Aorta (tissue), 5 donors: ENCODE measurements around the gene WDR20. TPM values are rescaled to one million over a fixed set of nuclear protein-coding genes. Genes with fewer than 3 reads are reported as not detected.

Experiments
- ATAC-seq: fragments of 200-7000 bp; cut with Tn5 transposase; one replicate; pipeline ENCODE4 v1.9.1; 2022; ENCODE audit warnings: moderate library complexity; ENCODE audit not compliant: low FRiP score
- DNase-seq, 2 donors: peaks; one replicate each; pipeline ENCODE4 v3.0.0-alpha.2; 2020
- H3K27ac ChIP-seq, 2 donors: one replicate each; pipeline ENCODE4 v1.5.1; 2013; ENCODE audit warnings: low read length in 2 of 2, mild to moderate bottlenecking in 2 of 2, moderate library complexity in 2 of 2, control low read depth in 1 of 2, inconsistent platforms in 1 of 2, low read depth in 1 of 2
- H3K27me3 ChIP-seq, 2 donors: one replicate each; pipeline ENCODE4 v1.6.1; 2013; ENCODE audit warnings: control low read depth in 1 of 2, low read length in 1 of 2, mild to moderate bottlenecking in 1 of 2, moderate library complexity in 1 of 2; ENCODE audit not compliant: insufficient read depth in 2 of 2, control insufficient read depth in 1 of 2
- H3K36me3 ChIP-seq, 2 donors: one replicate each; pipeline ENCODE4 v1.6.1; 2013; ENCODE audit warnings: control low read depth in 1 of 2, low read length in 1 of 2, mild to moderate bottlenecking in 1 of 2; ENCODE audit not compliant: insufficient read depth in 2 of 2, control insufficient read depth in 1 of 2
- H3K4me1 ChIP-seq, 2 donors: one replicate each; pipeline ENCODE4 v1.6.1; 2013; ENCODE audit warnings: low read length in 2 of 2, control low read depth in 1 of 2, mild to moderate bottlenecking in 1 of 2, moderate library complexity in 1 of 2; ENCODE audit not compliant: insufficient read depth in 2 of 2, control insufficient read depth in 1 of 2
- H3K4me3 ChIP-seq, 2 donors: one replicate each; pipeline ENCODE4 v1.5.1; 2013; ENCODE audit warnings: low read length in 2 of 2, control low read depth in 1 of 2, mild to moderate bottlenecking in 1 of 2
- H3K9me3 ChIP-seq: one replicate; pipeline ENCODE4 v1.6.1; 2013; ENCODE audit warnings: mild to moderate bottlenecking, low read length; ENCODE audit not compliant: control insufficient read depth
- WGBS, 2 donors: extraction: QIAGEN DNeasy Blood & Tissue Kit; methylation state at CpG; one replicate each; pipeline ENCODE4 v1.1.7; 2013; 5-methylcytosine and 5-hydroxymethylcytosine counted together
- intact Hi-C, 2 donors: fragments of 100-400 bp; cut with DNase I; formaldehyde crosslinking; loops; one replicate each; pipeline versions ENCODE4 v1.14.2 to v1.15.0; 2022
- polyA plus RNA-seq, 2 donors: library from polyadenylated mRNA; stranded (reverse); fragments of 200-250 nt; gene quantifications; one replicate each; pipeline ENCODE4 v1.2.3, GENCODE V29; 2013
- total RNA-seq, 2 donors: library from RNA; stranded (reverse); fragmentation: NEBNext Ultra II Directional; extraction: Animal tissue kit (Norgen Biotek cat#: 25700); gene quantifications; one replicate each; pipeline ENCODE4 v1.2.1, GENCODE V29; 2021
- donor health status: healthy with polysubstance abuse.
- donor health status: Bipolar disorder and iron deficiency.
- donor health status: DM: no; HTN: no; CAD: no.
- donor health status: DM: no; HTN: no; CAD: no.
- donor health status: DM: yes; HTN: yes; CAD: no.

Gene WDR20
- total and polyA plus RNA-seq, 4 donors: 6.6 to 35.0 (median 21.3) TPM

- ATAC-seq (no peak), DNase-seq (no peak)
- H3K9me3 ChIP-seq: no peaks in the 10 kb centered on the region
- 56 to 58% methylated on average over 9 of the region's 9 CpGs for WGBS, 2 donors
- no peak overlapping the region for H3K4me3 ChIP-seq
- H3K27me3 ChIP-seq: no peaks in the 10 kb centered on the region
- intact Hi-C loops: no loop called here
- H3K4me1 ChIP-seq: peaks cover 0 to 6% of the 10 kb centered on the region in 2 donors
- H3K36me3 ChIP-seq: no peaks in the 10 kb centered on the region
- no peak overlapping the region for H3K27ac ChIP-seq
Observed at GRCh38 chr14:102182936-102183619, 43.4 kb downstream of the WDR20 start.

DNA sequence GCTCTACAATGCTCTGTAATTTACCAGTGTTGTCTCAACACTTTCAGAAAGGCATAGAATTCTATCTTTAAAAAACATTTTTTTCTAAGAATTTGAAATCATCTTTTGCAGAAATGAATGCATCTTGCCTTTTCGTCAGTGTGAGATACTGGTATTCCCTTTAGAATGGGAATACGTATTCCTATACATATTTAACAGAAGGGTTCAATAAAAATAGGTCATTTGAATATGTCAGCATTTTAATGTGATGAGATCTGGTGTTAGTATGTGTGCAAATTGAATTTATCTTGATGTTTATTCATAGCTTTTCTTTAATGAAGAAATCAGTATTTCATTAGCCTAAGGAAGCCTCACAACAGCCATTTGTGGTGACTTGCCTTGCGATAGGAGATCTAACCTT lies 44.2 kb downstream of the WDR20 start:
- 97% methylated on average over 3 of the region's 3 CpGs for WGBS, 2 donors
- intact Hi-C loops: no loop called here
- H3K36me3 ChIP-seq: no peaks in the 10 kb centered on the region
- H3K4me3 ChIP-seq: no peak overlapping the region
- peaks cover 0 to 6% of the 10 kb centered on the region in 2 donors for H3K4me1 ChIP-seq
- DNase-seq: no peak
- no peaks in the 10 kb centered on the region for H3K27me3 ChIP-seq
- no peak overlapping the region for H3K27ac ChIP-seq
- no peaks in the 10 kb centered on the region for H3K9me3 ChIP-seq
- no peak for ATAC-seq

DNA sequence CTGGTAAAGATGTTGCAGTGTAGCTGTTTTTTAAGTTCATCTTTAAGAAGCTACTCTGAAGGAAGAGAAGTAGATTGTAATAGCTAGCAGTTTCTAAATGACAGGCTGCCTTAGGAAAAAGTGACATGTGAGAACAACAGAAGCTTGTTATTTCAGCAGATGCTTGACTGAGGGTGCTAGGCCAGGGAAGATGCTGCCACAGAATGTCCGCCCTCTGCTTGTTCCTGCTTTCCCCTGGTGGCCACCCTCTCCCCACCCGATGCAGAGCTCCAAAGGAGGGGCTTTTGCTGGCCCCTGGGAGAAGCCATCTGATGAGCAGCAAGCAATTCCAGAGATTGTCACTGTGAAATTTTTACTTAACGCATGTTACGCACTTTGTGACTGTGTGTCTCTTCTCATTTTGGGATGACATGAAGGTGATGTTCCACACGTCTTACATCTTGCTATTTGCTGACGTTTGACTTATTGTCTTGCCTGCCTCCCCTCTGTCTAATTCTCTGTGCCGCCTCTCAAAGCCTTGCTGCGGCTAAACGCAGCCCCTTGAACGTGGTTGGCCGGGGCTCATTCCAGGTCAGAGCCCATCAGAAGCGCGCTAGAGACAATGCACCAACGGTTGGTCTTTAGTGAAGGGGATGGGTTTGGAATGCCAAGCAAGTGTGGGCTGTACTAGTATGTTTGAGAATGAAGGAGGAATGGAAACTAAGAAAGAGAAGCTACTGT lies 44.8 kb downstream of the WDR20 start:
- 86 to 88% methylated on average over 14 of the region's 14 CpGs for WGBS, 2 donors

DNA sequence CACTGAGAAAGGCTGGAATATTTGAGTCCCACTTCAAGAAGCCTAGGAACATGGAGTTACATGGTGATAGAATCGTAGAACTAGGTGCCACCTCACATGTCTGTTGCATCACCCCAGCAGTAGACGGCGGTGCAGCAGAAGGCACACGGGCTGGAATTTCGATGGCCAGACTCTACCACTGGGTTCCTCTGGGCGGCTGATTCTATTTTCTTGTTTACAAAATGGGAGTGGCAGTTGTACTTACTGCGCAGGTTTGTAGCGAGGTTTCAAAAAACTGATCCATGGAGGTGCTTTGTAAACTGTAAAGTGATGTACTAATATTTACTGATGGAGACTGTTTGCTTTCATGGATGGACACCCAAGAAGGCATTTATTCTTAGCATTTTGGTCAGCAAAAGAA lies 45.7 kb downstream of the WDR20 start:
- intact Hi-C loops: no loop called here
- WGBS, 2 donors: 93 to 95% methylated on average over 8 of the region's 8 CpGs
- H3K36me3 ChIP-seq: no peaks in the 10 kb centered on the region
- no peak overlapping the region for H3K27ac ChIP-seq
- DNase-seq: no peak
- no peaks in the 10 kb centered on the region for H3K9me3 ChIP-seq
- ATAC-seq: no peak
- no peaks in the 10 kb centered on the region for H3K27me3 ChIP-seq
- peaks cover 0 to 4% of the 10 kb centered on the region in 2 donors for H3K4me1 ChIP-seq
- H3K4me3 ChIP-seq: no peak overlapping the region

More for the DNA sequence above, 44.8 kb downstream of the WDR20 start:
- H3K9me3 ChIP-seq: no peaks in the 10 kb centered on the region
- no peak for DNase-seq
- H3K36me3 ChIP-seq: no peaks in the 10 kb centered on the region
- H3K4me3 ChIP-seq: no peak overlapping the region
- H3K4me1 ChIP-seq: peaks cover 0 to 6% of the 10 kb centered on the region in 2 donors
- no peak for ATAC-seq
- H3K27ac ChIP-seq: no peak overlapping the region
- no peaks in the 10 kb centered on the region for H3K27me3 ChIP-seq
- intact Hi-C loops: no loop called here

GRCh38 chr14:102187044-102187443 lies 47.3 kb downstream of the WDR20 start:
- Histone ChIP-seq H3K4me3 (no peak overlapping the region), H3K36me3 (no peaks in the 10 kb centered on the region), H3K9me3 (no peaks in the 10 kb centered on the region), H3K4me1 (peaks cover 0 to 2% of the 10 kb centered on the region in 2 donors), H3K27me3 (no peaks in the 10 kb centered on the region), H3K27ac (no peak overlapping the region)
- intact Hi-C loops: no loop called here
- WGBS, 2 donors: 4 to 8% methylated on average over 3 of the region's 3 CpGs
- ATAC-seq: peak; percentile 47
- no peak for DNase-seq

DNA sequence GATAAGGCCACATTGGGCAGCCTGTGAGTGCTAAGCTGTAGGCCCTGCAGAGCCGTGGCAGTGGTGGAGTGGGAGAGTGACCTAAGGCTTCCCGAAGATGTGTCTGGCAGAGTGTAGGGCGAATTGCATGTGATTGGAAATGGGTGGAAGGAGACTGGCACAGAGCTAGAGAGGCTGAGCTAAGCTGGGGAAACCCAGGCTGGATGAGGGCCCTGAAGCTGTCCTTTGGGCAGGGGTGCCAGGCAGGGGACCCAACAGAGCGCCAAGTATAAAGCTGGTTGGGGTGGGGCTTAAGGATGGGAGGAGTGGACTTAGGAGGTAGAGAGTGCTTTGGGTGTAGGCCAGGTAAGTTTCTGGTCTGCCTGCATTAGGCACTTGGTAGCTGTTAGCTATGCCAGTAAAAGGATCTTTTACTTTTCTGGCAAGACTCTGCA lies 47.9 kb downstream of the WDR20 start:
- Histone ChIP-seq H3K36me3 (no peaks in the 10 kb centered on the region), H3K27me3 (no peaks in the 10 kb centered on the region), H3K9me3 (no peaks in the 10 kb centered on the region), H3K4me3 (no peak overlapping the region), H3K27ac (no peak overlapping the region), H3K4me1 (no peaks in the 10 kb centered on the region)
- 31 to 44% methylated on average over 4 of the region's 4 CpGs for WGBS, 2 donors
- DNase-seq (no peak), ATAC-seq (peak; percentile 44)
- intact Hi-C loops: no loop called here

- no peak overlapping the region for H3K4me3 ChIP-seq
- no peak overlapping the region for H3K27ac ChIP-seq
- ATAC-seq (no peak), DNase-seq (no peak)
- H3K9me3 ChIP-seq: no peaks in the 10 kb centered on the region
- no peaks in the 10 kb centered on the region for H3K4me1 ChIP-seq
- WGBS, 2 donors: 88 to 91% methylated on average over 1 of the region's 1 CpG
- H3K27me3 ChIP-seq: no peaks in the 10 kb centered on the region
- intact Hi-C loops: no loop called here
- H3K36me3 ChIP-seq: no peaks in the 10 kb centered on the region
Observed at GRCh38 chr14:102188187-102188586, 48.5 kb downstream of the WDR20 start.

GRCh38 chr14:102189874-102190273 lies 50.2 kb downstream of the WDR20 start:
- Histone ChIP-seq H3K9me3 (no peaks in the 10 kb centered on the region), H3K27me3 (no peaks in the 10 kb centered on the region), H3K4me3 (no peak overlapping the region), H3K4me1 (no peaks in the 10 kb centered on the region), H3K27ac (no peak overlapping the region), H3K36me3 (peaks cover 0 to 1% of the 10 kb centered on the region in 2 donors)
- 96 to 97% methylated on average over 5 of the region's 5 CpGs for WGBS, 2 donors
- DNase-seq: no peak
- intact Hi-C loops: no loop called here
- ATAC-seq: no peak
